ENCODE data around the gene IL36RN. TPM values are rescaled to one million over a fixed set of nuclear protein-coding genes. Genes with fewer than 3 reads are reported as not detected.
A peak's percentile ranks its signal among the peaks of the same experiment; 100 is the strongest.

The IL36RN gene
- total RNA-seq, 1 donor from 2014 or later = not detected

DNA sequence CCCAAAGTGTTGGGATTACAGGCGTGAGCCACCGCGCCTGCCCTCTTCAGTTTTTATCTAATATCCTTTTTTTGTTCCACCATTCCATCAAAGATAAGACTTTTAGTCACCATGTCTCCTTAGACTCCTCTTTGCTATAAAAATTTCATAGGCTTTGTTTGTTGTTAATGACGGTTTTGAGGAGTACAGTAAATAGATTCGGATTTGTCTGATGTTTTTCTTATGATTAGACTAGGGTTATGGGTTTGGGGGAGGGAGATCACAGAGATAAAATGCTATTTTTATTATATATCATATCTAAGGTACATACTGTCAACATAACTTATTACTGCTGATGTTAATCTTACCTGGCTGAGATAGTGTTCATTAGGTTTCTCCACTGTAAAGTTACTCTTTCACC lies 12.5 kb upstream of the IL36RN start:
- ATAC-seq (no peak), DNase-seq (ENCODE audit: low spot score) (no peak)

DNA sequence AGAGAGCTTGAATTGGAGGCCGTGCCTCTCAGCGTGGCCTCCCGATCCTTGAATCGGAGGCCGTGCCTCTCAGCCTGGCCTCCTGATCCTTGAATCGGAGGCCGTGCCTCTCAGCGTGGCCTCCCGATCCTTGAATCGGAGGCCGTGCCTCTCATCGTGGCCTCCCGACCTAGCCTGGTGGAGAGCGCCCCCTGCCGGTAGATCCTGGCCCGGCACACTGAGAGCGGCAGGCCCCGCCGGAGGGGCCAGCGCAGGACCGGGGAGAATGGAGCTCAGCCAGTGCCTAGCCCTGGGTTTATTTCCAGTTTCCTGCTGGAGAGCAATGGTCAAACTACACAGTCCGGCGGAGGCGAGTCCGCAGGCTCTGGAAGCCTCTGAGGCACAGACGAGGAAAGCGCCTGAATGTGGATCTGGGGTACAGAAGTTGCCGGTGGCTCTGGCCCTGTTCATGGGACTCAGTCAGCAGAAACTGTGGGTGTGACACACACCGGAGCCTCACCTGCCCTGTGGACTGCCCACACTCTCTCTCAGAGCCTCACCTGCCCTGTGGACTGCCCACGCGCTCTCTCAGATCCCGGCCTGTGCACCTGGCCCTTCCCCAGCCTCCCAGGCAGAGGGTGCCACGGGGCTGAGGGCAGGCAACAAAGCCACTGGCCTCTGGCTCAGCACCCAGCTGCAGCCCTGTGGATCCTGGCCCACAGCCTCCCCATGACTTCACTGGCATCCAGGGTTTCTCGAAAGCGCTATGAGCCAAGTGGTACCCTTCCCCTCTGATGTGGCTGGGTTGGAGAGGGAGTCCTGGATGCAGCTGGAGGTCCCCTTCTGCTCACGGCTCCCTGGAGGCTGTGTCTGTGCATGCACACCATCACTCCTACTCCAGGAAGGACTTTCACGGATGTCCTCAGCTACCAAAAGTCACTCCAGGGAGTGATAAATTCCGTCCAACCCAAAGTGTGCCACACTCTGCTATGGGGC lies 7.8 kb upstream of the IL36RN start:
- ATAC-seq = no peak

DNA sequence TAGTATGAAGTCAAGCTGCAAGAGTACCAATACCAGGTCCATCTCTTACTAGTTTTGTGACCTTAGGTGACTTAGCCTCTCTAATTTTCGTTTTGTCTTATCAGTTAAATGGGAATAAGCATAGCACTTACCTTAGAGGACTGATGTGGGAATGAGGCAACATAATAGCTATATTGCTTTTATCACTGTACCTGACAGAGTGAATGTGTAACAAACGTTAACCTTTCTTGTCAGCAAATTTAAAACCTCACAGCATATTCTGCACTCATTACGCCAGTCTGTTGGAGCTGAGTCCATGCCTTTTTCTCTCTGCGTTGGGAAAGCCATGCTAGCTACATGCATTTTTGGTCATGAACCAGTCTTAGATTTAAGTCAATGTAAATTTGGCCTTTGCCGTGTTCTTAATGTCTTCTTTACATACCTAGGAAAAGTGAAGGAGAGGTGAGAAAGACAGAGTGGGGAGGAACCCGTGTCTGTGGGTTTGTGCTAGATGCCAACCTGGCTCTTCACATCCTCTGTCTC lies 6.5 kb upstream of the IL36RN start, which contains the start of gene IL36B:
Gene IL36B, minus strand, starts transcription at position 472 of the 522 bp plus-strand sequence.
- ATAC-seq (no peak), DNase-seq (ENCODE audit: low spot score) (no peak)

More for the DNA sequence above, 7.8 kb upstream of the IL36RN start:
- no peak for DNase-seq (ENCODE audit: low spot score)

DNA sequence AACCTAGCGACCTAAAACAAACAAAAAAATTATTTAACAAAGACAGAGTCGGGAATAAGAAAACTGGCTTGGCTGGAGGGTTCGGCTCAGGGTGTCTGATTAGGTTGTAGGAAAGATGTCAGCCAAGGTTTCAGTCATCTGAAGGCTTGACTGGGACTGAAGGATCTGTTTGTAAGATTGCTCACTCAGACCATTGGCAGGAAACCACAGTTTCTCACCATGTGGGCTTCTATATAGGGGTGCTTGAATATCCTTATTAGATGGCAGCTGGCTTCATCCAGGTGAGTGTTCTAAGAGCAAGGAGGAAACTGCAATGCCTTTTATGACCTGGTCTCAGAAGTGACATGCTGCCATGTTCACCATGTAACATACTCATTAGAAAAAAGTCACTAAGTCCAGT lies 5.3 kb upstream of the IL36RN start:
- DNase-seq (ENCODE audit: low spot score) (no peak), ATAC-seq (no peak)

DNA sequence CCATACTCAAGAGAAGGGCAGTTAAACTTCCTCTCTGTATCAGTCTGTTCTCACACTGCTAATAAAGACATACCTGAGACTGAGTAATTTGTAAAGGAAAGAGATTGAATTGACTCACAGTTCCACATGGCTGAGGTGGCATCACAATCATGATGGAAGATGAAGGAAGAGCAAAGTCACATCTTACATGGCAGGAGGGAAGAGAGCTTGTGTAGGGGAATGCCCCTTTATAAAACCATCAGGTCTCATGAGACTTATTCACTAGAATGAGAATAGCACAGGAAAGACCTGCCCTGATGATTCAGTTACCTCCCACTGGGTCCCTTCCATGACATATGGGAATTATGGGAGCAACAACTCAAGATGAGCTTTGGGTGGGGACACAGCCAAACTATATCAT lies 4.9 kb upstream of the IL36RN start:
- ATAC-seq = no peak

DNA sequence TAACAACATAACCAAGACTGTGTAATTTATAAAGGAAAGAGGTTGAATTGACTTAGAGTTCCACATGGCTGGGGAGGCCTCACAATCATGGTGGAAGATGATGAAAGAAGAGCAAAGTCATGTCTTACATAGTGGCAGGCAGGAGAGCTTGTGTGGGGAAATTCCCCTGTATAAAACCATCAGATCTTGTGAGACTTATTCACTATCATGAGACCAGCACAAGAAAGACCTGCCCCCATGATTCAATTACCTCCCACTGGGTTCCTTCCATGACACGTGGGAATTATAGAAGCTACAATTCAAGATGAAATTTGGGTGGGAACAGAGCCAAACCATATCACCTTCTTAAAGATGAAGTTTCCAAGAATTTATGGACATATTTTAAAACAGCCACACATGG lies 2.5 kb upstream of the IL36RN start:
- DNase-seq (ENCODE audit: low spot score) (no peak), ATAC-seq (no peak)

More for the DNA sequence above, 4.9 kb upstream of the IL36RN start:
- no peak for DNase-seq (ENCODE audit: low spot score)

DNA sequence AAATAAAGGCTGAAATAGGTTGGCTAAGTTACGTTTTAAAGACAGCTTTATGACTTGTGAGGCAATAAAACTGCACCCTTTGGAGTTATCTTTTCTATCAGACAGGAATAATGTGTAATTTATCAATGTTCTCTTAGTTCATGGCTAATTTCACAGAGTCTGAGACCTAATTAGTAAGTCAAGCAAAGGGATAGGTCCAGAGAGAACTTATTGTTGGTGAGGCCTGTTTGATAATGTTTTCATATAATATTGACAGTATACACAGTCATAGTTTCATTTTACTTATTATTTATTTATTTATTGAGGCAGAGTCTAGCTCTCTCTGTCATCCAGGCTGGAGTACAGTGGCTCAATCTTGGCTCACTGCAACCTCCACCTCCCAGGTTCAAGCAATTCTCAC lies 1.9 kb upstream of the IL36RN start:
- ATAC-seq (no peak), DNase-seq (ENCODE audit: low spot score) (no peak)

DNA sequence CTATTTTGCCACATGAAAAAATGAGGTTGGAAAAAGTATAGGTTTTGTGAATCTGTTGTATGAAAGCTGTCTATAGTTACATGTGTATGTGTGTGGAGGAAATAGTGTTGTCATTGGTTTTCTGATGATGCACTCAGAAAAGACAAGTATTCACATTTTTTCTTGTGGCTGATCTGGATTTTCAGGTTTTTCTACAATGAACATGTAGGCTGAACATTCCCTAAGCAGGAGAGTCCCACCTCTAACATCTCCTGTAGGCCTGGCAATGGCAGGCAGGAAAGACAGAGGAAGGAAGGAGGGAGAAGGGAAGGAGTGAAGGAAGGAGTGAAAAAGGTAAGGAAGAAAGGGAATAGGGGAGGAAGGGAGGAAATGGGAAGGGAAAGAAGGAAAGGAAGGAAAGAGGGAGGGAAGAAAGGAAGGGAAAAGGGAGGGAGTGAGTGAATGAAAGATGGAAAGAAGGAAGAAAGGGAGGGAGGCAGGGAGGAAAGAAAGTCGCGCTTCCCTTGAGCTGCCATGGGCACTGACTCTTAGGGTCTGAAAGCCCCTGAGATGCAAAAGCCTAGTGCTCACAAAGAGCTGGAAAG lies 495 bp upstream of the IL36RN start:
- ATAC-seq (no peak), DNase-seq (ENCODE audit: low spot score) (no peak)

DNA sequence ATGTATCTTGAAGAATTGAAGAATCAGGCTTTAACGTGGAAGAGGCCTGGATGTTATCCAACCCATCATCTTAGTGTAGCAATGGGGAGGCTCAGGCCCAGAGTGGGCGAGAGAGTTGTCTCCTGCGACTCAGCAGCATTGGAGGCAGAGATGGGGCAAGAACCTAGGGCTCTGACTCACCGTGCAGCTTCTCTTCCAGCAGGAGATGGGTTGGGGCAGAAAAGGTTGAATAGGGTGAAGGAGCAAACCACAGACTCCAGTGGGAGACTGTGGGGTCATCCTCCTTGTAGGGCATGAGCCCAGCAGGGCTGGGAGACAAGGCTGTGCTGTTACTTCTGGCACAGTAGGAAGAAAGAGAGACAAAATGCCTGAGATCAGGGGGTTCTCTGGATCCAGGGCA lies 1.4 kb downstream of the IL36RN start:
- no peak for DNase-seq (ENCODE audit: low spot score)
- no peak for ATAC-seq

DNA sequence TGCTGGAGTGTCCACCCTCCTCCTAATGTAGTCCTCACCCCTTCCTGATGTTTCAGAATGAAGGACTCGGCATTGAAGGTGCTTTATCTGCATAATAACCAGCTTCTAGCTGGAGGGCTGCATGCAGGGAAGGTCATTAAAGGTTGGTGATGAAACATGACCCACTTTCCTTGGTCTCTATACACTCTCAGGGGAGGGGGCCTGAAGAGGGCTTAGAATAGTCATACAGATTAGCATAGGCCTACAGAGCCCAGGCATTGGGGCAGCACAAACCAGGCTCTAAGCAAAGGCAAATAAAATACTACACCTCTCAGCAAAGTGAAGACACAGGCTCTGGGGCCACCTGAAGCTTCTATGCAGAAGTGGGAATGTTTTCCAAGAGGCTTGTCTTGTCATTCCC lies 1.8 kb downstream of the IL36RN start:
- ATAC-seq (no peak), DNase-seq (ENCODE audit: low spot score) (no peak)

DNA sequence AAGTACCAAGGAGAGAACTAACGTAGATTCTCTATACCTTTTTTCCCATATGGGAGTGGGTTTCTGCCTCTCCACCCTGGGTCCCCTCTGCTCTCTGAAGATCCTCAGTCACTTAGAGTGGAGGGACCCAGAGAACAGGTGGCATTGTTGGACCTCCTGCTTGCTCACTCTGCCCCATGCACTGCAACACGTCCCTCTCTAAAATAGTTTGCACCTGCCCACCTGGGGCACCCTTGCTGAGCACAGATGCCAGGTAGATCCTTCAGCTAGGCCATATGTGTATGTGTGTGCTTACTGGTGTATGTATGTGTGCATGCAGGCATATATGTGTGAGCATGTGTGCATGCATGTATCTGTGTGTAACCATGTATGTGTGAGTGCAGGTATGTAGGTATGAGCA lies 2.2 kb downstream of the IL36RN start:
- ATAC-seq = no peak
- no peak for DNase-seq (ENCODE audit: low spot score)

DNA sequence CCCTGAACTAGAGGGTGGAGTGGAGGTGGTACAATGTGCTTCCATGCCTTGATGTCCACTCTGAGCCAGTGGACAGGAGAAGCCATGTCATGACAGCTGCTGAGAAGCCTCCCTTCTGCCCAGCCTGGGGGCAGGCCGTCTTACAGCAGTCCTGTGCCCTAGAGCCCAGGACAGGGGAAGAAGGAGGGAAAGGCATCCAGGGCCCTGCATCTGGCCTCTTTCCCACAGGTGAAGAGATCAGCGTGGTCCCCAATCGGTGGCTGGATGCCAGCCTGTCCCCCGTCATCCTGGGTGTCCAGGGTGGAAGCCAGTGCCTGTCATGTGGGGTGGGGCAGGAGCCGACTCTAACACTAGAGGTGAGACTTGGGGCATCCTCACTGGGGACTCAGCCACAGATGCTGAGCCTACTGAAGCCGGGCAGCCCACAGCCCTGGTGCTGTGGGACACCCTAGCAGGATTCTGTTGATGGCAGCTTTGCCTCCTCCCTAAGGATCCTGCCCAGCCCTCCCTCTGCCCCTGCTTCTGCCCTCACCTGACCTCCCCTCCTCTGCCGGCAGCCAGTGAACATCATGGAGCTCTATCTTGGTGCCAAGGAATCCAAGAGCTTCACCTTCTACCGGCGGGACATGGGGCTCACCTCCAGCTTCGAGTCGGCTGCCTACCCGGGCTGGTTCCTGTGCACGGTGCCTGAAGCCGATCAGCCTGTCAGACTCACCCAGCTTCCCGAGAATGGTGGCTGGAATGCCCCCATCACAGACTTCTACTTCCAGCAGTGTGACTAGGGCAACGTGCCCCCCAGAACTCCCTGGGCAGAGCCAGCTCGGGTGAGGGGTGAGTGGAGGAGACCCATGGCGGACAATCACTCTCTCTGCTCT lies 3.1 kb downstream of the IL36RN start:
- ATAC-seq (no peak), DNase-seq (ENCODE audit: low spot score) (no peak)

DNA sequence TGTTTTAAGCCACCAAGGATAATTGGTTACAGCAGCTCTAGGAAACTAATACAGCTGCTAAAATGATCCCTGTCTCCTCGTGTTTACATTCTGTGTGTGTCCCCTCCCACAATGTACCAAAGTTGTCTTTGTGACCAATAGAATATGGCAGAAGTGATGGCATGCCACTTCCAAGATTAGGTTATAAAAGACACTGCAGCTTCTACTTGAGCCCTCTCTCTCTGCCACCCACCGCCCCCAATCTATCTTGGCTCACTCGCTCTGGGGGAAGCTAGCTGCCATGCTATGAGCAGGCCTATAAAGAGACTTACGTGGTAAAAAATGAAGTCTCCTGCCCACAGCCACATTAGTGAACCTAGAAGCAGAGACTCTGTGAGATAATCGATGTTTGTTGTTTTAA lies 5.3 kb downstream of the IL36RN start:
- ATAC-seq (no peak), DNase-seq (ENCODE audit: low spot score) (no peak)

DNA sequence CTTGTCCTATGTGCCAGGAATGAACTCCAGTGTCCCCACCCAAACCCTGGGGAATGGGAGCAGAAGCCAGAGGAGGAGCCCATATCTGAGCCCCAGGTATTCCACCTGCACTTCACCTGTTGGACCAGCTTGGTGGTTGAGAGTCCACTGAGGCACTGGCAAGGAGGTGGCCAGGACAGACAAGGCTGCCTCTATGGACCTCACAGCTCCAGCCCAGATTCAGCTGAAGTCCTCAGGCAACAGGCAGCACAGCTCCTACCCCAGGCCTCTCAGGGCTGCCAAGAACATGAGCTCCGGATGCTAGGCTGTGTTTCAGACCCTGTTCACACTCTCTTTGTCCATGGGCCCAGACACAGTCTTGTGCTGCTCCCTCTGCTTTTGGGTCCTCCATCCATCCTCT lies 5.9 kb downstream of the IL36RN start:
- DNase-seq (ENCODE audit: low spot score) (no peak), ATAC-seq (no peak)

DNA sequence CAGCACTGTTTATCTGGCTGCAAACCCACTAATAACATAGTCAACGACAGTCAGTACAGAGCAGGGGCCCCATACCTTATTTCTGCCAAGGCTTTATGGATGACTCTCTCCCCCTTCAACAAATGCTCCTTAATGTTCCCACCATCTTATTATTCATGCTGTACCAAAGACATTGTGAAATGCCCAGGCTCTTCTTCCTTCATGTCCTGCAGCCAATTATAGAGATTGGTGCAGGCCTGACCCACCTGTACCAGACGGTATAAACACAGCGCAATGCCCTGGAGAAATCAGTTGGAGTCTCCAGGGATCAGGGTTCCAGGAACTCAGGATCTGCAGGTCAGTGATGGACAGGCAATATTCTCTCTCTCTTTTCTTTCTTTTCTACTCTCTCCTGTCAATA lies 8.7 kb downstream of the IL36RN start, which contains the start of gene IL1F10:
Gene IL1F10, plus strand, starts transcription at position 290 of the 400 bp plus-strand sequence. CDS start 4,769 bp downstream, outside the sequence.
- DNase-seq (ENCODE audit: low spot score) = no peak
- ATAC-seq = no peak

DNA sequence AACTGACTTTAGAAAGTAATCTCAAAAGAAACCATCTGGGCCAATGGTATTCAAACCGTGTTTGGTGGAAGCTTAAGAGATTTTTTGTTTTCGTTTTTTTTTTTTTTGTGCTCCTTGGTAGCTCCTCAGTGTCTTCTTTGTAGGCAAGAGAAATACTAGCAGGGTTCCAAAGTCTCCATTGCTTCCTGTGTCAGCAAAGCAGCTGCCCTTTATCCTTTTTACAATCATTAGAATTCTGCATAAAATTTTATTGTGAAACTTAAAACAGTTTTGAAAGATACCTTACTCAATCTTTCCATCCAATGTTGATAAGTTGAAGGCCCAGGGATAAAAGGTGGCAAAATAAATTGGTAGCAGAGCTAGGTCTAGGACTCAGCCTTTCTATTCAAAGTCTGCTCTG lies 9.3 kb downstream of the IL36RN start:
- ATAC-seq (peak; percentile 75), DNase-seq (ENCODE audit: low spot score) (no peak)

DNA sequence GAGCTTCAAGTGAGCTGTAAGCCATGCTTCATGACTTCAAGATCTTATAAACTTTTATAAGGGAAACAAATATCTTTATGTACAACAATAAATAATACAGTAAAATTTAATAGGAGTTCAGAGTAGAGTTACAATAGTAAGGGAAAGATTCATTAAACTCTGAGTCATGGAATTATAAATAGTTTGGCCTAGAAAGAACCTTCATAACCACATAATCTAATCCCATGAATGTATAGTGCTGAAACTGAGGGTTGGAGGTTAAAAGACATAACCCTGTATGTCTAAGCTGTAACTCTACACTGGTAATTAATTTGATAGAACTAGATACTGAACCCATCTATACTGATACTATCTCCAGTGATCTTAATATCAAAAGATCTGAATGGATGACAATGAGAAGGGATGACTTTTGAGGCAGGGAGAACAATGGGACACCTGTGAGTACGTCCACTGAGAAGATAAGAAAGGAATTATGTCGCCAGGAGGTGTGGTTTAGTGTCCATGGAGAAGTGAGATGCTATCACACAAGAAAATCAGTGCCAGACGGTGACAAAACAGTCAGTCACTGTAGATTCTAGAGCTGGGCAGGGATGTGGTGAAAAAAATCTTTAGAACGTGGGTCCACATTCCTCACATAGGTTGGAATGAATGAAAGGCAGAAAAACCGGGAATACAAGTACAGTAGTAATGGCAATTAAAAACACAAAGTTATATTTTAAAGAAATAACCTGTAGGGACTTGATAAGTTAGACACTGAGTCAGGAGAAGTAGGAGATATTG lies 9.9 kb downstream of the IL36RN start:
- DNase-seq (ENCODE audit: low spot score) = no peak
- no peak for ATAC-seq

DNA sequence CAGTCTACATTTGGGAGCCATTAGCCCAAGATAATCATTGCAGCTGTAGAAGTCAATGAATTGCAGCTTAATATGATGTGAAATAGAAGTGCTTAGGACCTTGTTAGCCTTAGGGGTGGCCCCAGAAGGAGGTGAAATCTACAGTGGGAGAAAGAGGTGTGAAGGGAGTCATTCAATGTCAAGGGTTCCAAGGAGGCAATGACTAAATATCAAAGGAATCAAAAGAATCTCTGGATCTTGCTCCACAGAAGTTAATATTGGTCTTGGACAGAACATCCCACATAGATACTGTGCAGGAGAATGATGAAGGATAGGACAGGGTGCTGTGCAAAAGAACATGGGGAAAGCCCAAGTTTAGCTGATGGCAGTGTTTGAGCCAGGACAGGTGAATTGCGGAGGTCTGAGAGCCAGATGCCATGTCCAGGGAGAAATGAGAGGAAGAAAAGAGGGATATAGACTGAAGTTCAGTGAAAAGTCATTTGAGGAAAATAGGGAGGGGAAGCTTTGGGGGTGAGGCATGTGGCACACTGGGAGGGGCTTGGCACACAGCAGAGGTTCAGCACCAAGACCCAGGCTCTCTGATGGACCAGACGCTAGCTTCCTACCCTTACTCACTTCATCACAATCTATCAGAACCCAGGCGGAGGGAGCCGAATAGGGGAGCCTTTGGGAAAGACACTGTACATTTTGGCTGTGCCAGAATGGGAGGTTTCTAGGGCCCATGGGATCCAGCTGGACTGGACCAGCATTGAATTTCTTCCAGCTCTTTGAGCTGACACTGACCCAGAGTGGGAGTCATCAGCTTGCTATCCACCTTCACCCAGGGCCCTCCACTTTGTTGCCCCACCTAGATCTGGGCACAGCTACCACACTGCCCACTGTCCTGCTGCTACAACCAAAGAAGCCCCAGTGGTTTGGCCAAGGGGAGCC lies 10.9 kb downstream of the IL36RN start:
- no peak for DNase-seq (ENCODE audit: low spot score)
- no peak for ATAC-seq

DNA sequence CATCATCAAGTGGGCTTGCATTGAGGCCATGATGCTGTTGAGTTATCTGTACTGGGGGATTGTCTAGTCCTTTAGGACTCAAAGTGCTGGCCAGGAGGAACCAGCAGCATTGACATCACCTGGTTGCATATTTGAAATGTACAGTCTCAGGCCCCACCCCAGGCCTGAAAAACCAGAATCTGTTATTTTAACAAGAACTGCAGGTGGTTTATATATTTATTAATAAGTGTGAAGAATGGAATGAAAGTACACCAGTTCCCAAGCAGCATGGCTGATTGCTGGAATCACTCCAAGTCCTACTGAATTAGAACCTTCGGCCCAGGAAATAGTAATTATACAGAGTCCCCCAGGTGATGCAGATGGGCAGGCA lies 11.6 kb downstream of the IL36RN start:
- DNase-seq (ENCODE audit: low spot score) (no peak), ATAC-seq (no peak)
